Stimulated activated CD4-positive, alpha-beta T cell treated with anti-CD3 and anti-CD28 coated beads, Interleukin-15, amount 100 ng/mL, for 1 hour (primary cell): ENCODE results near the gene SNPH.

Experiments used
- DNase-seq, 2 donors: peaks; one replicate each; pipeline ENCODE4 v3.0.0-alpha.2; 2020; ENCODE audit warnings: low read depth in 1 of 2, low spot score in 1 of 2

SNPH gene

DNA sequence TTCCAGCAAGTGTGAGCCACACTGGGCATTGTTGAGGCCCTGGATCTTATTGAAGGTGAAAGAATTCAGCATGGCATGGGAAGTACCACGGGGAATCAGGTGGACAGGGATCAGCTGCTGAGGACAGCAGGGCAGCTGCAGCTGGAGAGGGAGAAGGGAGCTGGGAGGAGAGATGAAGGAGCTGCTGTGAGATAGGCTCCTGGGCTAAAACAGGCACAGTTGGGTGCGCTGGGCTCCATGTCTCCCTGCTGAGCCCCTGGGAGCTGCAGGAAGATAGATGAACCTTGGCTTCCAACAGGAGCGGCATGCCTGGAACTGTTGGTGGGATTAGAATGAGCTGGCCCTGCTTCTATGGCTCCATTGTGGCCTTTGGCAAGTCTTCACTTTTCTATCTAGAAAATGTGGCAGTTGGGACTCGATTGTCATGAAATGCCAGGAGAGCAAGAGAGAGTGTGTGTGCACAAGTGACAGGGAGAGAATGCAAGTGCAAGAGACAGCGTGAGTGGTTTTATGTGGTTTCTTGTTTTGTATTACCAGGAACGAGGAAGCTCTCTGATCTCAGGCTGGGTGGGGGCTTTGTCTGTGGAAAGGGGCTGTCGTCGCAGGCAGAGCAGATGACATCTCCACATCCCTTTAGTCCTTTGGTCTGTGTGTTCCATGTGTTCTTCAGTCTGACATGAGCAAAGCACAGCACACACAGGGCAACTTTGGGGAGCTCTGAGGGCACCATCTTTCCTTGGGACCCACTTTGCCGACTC lies 20.4 kb downstream of the SNPH start:
- no peak for DNase-seq

DNA sequence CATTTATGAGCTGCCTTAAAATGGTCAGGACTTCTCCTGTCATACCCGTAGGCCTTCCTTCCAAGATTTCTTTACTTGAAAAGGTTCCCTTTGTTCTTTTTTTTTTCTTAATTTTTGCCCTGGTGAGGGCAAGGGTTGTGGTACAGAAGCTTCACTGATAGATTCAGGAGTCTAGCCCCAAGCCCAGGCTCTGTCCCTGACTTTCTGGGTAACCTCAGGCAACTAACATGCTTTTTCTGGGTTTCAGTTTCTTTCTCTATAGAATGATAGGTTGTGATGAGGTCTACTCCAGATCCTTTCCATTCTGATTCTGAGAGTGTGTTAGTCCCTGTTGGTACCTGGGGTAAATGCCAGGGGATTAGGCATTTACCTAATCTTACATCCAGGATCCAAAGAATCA lies 21.2 kb downstream of the SNPH start:
- no peak for DNase-seq

DNA sequence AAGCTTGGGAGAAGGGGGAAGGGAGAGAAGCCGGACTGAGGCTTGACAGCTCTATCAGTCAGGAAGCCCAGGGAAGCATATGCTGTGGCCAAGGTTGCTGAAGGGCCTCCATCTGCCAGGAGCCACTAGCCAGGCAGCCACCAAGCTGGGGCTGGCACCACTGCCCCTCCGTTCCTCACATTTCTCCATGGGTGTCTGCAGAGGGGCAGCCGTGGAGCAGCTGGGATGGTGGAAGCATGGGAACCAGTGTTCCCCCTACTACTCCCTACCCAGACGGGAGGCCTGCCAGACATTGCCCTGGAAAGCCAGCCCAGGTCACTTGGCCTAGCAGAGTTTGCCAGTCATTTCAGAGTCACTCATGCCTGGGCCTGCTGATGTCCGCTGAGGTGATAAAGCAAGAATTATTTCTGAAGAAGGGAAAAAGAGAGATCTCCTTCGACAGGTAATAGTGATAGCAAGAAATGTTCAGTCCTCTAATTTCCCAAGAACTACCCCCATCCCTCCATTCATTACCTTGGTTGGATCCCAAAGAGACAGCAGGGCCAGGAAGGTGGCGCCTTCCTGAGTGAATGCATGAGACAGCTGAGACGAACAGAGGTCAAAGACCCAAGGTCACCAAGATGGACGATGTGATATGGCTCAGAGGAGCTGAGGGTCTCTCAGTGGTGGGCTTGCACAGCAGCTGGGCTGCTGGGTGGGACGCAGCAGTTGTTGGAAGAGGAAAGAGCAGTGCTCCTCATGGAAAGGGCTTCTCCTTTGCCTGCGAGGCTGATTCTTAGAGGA lies 21.9 kb downstream of the SNPH start:
- DNase-seq = no peak

DNA sequence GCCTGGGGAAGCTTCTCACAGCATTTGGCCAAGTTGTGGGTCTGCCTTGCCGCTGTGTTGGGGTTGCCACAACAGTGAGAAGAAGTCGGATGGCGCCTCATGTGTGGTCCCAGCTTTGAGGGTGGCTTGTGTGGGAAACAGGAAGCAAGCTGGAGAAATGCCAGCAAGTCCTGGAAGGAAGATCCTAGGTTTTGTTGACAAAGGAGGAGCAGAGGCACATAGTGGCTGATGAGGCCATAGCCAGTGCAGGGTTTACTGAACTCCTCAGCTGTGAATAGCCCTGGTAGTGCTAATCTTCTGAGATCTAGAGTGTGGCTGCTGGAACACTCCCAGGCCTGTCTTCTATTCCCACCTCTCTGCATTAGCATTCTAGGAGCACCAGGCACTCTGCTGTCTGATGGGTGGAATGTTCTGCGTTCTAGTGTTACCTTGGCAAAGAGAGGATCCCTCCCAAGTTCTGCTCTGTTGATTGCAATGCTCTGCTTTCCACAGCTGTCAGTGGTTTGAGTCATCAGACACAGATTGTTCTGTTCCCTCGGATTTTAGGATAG lies 25.2 kb downstream of the SNPH start:
- DNase-seq = no peak

DNA sequence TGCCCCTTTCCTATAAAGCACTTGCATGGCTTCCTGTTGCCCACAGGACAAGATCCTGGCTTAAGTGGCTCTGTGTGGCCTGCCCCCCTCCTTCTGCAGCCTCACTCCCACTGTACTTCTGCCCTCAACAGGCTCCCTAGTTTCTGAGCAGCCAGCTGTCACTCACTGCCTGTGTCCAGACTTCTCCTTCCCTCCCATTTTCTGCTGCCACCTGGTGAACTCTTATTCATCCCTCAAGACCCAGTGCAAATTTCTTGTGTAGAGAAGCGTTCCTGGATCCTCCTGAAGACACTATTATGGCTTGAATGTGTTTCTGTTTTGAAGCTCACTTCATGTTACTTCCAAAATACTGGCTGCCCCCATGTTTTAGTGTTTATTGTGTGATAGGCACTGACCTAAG lies 26.5 kb downstream of the SNPH start:
- DNase-seq = no peak

DNA sequence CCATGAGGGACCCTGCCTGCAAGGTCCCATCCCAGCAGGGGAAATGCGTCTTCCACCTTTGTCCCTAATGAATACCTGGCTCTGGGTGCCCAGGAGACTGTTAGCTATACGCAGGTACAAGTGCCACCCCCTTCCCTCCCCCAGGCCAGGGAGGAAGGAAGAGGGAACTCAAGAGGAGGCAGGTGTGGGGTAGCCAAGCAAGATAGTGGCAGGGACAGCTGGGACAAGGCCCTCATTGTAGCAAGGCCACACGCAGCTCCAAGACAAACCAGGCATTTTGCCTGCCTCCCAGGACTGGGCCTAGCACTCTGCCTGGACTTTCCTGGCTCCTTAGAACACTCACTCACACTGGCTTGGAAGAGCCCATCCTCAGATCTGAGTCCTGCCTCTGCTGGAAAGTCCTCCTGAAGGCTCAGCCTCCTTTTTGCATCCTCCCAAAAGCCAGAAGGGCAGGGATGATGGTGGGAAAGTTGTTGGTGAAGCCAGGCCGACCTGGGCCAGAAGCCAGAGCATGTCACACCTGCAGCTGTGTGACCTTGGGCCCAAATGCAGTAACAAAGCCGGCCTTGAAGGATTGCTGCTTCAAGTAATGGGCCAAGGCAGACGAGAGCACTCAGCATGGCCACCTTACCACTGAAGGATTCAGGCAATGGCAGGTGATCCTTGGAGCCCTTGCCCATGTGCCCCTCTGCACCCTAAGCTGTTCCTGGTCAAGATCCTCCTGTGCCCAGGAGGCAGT lies 27.7 kb downstream of the SNPH start:
- DNase-seq = no peak

DNA sequence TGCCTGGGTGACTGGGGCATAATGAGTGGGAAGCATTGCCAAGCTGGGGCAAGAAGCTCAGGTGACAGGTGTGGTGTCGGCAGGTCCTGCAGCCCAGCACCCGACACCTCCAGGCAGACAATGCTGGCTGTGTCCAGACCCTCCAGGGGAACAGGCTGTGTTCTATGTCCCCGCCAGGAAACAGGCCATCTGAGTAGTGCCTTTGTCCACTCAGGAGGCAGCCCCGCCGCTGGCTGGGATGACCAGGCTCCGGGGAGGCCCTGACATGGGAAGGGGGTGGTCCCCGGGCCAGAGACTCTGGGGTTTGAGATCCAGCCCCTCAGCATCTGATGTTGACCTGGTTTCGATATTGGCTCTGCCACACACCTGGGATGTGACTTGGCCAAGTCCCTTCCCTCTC lies 28.4 kb downstream of the SNPH start:
- DNase-seq = no peak

DNA sequence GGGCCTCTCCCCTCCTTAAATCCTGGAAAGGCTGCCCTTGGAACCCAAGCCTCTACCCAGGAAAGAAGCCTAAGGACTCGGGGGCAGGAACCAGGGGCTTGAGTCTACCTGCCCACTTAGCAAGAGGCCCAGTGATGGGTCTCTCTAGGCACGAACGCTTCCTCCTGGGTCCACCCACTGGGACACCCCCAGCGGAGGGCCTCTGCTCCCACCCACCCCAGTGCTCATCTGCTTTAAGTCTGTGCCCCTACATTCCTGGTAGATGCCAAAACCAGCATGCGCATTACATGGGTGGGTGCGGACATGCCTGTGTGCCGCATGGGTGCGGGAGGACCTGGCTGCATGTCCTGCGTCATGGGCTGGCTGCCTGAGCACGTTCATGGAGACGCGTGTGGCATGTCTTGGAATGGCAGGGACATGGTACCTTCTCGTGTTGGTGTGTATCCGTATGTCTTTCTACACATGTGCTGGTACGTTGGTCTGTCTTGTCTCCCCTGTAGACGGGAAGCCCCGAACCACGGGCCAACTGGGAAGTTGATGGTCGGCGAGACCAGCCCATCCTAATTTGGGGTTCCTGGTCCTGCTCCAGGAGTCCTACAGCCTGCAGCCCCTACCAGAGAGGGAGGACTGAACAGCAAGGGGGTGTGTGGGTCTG lies 29.3 kb downstream of the SNPH start:
- DNase-seq = no peak

DNA sequence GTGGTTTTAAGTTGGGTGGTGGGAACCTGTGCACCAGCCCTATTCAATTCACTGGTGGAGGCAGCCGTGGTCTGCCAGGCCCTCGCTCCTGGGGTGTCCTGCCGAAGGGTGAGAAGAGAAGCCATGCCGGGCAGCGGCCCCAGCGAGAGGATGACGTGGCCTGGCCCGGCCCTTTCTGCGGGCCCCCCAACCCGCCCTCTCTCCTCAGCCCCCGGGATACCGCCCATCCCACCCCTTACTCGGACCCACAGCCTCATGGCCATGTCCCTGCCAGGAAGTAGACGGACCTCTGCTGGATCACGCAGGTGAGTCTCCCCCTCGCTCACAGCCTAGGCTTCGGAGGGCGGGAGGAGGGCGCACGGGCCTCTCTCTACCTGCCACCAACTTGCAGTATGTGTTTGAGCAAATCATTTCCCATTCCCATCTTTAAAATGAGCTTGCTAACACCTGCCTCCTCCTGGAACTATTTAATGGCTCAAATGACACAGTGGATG lies 30.1 kb downstream of the SNPH start:
- no peak for DNase-seq

DNA sequence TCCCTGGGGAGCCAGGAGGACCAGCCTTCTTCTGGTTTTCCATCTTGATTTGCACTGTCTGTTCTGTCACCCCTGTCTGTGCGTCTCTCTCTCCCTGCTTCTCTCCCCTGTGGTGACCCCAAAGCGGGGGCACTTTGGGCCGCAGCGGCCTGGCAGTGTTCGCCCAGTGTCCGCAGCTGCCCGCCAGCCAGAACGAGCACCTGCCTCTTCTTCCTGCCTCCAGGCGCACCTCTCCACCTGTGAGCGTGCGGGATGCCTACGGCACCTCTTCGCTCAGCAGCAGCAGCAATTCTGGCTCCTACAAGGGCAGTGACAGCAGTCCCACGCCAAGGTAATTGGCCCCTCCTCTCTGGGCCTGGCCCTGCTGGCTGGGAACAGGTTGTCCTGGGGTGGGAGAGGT lies 30.8 kb downstream of the SNPH start:
- DNase-seq = no peak

DNA sequence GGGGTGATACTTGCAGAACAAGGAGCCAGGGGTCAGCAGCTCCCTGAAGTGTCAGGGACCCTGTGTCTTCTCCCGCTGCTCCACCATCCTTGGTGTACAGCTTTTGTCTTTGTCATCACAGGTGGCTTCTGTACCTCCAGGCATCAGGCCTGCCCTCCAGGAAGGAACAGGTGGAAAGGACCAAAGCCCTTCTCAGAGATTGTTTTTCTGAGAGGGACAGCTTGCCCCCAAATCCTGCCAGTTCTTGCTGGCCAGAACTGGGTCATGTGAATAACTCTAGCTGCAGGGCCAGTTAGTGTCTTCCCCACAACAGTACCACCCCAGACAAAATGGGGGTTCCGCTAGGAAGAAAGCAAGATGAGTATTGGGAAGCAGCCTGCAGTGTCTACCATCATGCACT lies 31.4 kb downstream of the SNPH start:
- DNase-seq = no peak

DNA sequence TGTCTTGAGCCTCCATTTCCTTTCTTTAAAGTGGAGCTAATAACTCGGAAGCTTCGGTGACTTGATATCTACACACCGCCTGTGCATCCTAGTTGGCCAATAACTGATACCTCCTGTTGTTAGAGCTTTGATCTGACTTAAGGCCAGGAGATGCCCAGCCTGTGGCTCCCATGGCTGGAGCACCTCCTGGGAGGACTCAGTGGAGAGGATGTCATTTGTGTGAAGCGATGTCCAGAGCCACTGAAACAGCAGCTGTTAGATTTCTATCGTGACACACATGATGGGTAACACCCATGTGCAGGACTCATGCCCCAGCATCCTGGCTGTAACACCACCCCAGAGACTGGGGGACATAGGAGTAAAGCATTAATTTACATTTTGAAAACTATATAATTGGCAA lies 32.1 kb downstream of the SNPH start:
- DNase-seq = no peak

DNA sequence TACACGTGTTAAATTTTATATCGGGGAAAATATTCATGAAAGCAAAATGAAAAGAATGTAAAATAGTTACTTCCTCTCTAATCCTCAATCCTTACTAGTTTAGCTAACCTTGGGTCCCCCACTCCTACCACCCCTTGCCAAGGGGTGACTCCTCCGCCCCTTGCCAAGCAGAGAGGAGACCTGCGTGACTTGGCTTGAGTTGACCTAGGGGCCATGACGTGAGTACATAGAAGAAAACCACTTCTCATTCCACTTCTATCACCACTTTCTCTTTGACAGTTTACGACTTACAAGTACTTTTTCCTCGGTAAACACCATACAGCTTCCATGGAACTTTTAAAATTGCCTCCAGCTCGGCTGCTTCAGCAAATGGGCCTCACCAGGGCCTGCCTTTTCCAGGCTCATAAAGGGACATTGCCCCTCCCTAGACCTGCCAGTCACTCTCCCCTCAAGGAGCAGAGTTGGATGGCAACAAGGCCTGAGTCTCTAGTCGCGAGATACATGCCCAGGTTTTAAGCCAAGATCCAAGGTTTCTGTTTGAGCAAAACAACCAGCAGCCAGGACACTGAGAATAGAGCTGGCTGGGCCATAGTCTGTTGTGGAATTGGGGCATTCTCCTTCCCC lies 32.9 kb downstream of the SNPH start:
- no peak for DNase-seq

DNA sequence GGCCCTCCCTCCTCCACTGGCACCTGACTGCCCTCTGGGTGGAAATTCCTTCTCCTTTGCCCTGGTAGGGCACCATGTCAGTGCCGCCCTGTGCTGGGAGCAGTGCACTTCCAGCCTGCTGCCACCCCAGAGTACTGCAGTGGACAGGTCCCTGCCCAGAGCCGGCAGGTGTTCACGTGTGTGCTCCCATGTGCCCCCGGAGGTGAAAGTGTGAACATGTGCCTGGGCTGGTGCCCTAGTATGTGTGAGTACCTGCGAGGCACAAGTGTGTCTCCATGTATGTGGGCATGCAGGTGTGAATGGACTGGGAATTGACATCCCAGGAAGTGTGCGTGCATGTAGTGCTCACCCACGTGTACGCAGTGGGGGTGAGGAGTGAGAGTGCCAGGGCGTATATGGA lies 33.4 kb downstream of the SNPH start:
- peak in 1 of 2 donors; percentile 24 for DNase-seq

DNA sequence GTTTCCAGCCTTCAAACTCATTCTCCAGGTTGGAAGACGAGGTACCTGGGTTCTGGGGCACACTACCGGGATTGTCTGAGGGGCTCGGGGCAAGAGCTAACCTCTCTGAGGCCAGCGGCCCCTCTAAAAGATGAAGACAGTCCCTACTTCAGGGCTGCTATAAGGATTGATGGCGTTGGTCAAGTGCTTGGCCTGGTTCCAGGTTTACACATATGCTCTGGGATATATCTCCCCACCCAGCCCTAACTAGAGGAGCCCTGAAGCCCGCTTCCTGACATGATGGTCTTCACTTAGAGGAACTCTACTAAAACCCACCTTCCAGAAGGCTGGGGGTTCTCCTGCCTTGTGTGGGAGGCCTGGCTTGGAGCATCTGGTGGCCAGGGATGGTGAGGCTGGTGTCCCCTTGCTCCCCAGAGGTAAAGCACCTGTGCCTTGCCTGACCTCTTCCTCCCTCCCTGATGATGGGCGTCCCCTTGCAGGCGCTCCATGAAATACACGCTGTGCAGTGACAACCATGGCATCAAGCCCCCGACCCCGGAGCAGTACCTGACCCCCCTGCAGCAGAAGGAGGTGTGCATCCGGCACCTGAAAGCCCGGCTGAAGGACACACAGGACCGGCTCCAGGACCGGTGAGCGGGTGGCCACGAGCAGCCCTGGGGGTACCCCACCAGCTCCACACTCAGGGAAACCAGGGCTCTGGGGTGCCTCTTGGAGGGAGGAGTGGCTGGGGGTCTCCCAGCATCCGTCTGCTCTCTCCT lies 34.2 kb downstream of the SNPH start:
- DNase-seq = no peak

DNA sequence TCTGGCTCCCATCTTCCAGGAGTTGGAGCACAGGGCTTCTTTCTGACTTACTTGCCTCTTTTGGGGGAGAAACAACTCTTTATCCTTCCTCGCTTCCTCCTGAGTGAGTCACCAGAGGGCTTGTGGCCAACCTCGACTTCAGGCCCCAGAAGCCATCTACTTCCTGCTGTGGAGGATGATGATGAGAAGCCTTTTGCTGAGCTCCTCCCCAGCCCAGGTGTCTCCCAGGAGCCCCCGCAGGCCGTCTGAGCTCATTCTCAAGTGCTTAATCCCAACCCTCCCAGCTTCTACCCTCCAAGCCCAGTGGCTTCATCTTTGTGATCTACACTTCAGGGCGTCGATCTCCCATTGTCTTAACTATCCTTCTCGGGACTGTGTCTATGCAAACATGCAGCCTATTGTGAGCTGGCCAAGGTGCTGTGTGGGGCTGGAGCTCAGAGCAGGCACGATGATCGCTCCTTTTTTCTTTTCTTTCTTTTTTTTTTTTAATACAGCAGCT lies 35.0 kb downstream of the SNPH start:
- peak in 1 of 2 donors; percentile 12 for DNase-seq

DNA sequence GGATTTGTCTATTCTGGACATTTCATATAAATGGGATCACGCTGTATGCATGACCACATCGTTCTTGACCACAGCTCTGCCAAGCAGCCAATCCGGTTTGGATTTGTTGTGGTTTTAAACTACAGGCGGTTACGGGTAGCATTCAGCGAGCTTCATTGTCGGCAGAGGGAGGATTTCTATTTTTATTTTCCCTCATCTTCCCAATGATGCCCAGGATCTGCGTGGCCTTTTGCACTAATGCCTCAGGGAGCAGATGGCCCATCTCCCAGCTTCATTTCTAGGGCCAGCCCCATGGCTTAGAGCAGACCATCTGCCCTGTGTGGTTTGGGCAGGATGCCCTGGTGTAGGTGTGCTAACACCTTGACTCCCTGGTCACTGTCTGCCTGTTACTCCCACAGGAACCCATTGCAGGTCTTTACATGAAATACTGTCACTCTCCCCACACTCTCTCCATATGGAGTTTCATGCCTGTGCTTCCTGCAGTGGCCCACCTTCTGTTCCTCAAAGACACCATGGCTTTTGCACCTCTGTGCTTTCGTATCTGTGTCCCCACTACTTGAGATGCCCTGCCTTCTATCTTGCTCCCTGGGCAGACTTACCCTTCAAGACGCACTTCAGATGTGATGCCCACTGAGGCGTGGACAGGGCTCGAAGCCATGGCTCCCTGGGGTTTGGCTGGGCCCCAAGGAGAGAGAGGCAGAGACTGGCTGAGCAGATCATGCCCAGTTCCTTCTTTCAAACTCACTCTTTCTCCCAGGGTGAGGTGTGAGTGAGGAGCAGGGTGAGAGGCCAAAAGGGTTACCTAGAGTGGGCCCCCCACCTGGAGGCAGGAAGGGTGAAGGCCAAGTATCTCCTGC lies 36.8 kb downstream of the SNPH start:
- DNase-seq = no peak

DNA sequence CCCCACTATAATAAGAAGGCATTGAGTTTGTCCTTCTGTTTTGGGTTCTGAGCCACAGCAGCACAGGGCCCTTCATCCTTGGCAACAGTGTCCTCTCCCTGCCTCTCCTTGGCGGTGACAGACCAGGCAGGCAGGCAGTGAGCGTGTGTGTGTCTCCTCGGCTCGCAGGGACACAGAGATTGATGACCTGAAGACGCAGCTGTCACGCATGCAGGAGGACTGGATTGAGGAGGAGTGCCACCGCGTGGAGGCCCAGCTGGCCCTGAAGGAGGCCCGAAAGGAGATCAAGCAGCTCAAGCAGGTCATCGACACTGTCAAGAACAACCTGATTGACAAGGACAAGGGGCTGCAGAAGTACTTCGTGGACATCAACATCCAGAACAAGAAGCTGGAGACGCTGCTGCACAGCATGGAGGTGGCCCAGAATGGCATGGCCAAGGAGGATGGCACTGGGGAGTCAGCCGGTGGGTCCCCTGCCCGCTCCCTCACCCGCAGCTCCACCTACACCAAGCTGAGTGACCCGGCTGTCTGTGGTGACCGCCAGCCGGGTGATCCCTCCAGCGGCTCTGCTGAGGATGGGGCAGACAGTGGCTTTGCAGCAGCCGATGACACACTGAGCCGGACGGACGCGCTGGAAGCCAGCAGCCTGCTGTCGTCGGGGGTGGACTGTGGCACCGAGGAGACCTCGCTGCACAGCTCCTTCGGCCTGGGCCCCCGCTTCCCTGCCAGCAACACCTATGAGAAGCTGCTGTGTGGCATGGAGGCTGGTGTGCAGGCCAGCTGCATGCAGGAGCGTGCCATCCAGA lies 38.8 kb downstream of the SNPH start:
- no peak for DNase-seq
